HCT116 (cell line): ENCODE measurements around the gene NUAK2. TPM values are rescaled to one million over a fixed set of nuclear protein-coding genes. Genes with fewer than 3 reads are reported as not detected.

Source experiments
- ATAC-seq: fragments of 200-7000 bp; cut with Tn5 transposase; 2 replicates; pipeline ENCODE4 v1.9.1; 2020; ENCODE audit warnings: mild to moderate bottlenecking, moderate library complexity
- BruUV-seq: library from RNA; stranded (reverse); fragments of 400-500 nt; replicated peaks from 2 replicates; lab custom pipeline; 2021; lab: Mats Ljungman, UMichigan
- CTCF ChIA-PET: fragments of 300-600 bp; sonication (Branson Sonifier 250); formaldehyde crosslinking; loops from one replicate; lab custom pipeline; 2021; ENCODE audit warnings: antibody characterized with exemption; lab: Charles Lee
- POLR2A ChIA-PET: fragments of 300-600, 350-600 bp; sonication (Branson Sonifier 250); formaldehyde crosslinking; loops from one replicate; lab custom pipeline; 2021; ENCODE audit warnings: antibody characterized with exemption; lab: Charles Lee
- RAD21 ChIA-PET, 2 experiments: fragments of 300-600 bp; sonication (Branson Sonifier 250); formaldehyde crosslinking; loops; one replicate each; lab custom pipeline; 2023; ENCODE audit warnings: low total read pairs in 2 of 2; ENCODE audit not compliant: uncharacterized antibody in 2 of 2, unreplicated experiment in 2 of 2, low non-redundant PET in 1 of 2; lab: Charles Lee
- DNase-seq: peaks from one replicate; pipeline ENCODE4 v3.0.0-alpha.2; 2010; ENCODE audit warnings: low read depth, low spot score
- H2AFZ ChIP-seq: fragments of 200-600 bp; shearing (Covaris generic), sonication (generic); 2 replicates; pipeline ENCODE4 v1.6.1; 2017; ENCODE audit warnings: low read depth, mixed run types, mixed read lengths, antibody characterized with exemption, low read length; ENCODE audit not compliant: poor library complexity, severe bottlenecking
- H3K27ac ChIP-seq: 2 replicates; pipeline ENCODE4 v1.5.1; 2012; ENCODE audit warnings: low read depth, low read length
- H3K27me3 ChIP-seq: fragments of 200-600 bp; sonication (generic); 2 replicates; pipeline ENCODE4 v1.6.1; 2016; ENCODE audit warnings: mixed run types, low read length, mixed read lengths; ENCODE audit not compliant: insufficient read depth
- H3K36me3 ChIP-seq, 2 experiments: fragments of 200-500 bp in 1 of 2; fragments of 200-600 bp in 1 of 2; sonication (Bioruptor generic) in 1 of 2; sonication (generic) in 1 of 2; 2 replicates each; pipeline versions ENCODE4 v1.5.1 to v1.6.1; 2014 to 2016; ENCODE audit warnings: low read length in 2 of 2, inconsistent platforms in 1 of 2, mixed read lengths in 1 of 2, mixed run types in 1 of 2; ENCODE audit not compliant: insufficient read depth in 2 of 2, control insufficient read depth in 1 of 2
- H3K4me1 ChIP-seq, 2 experiments: fragments of 200-600 bp in 1 of 2; sonication (generic) in 1 of 2; 2 replicates each; pipeline versions ENCODE4 v1.5.1 to v1.6.1; 2012 to 2017; ENCODE audit warnings: low read length in 2 of 2, inconsistent platforms in 1 of 2, mild to moderate bottlenecking in 1 of 2, mixed read lengths in 1 of 2, mixed run types in 1 of 2, moderate library complexity in 1 of 2; ENCODE audit not compliant: insufficient read depth in 2 of 2, control insufficient read depth in 1 of 2
- H3K4me2 ChIP-seq: fragments of 200-600 bp; sonication (generic); 2 replicates; pipeline ENCODE4 v1.6.1; 2017; ENCODE audit warnings: mixed run types, low read length, mixed read lengths
- H3K4me3 ChIP-seq, 2 experiments: fragments of 200-600 bp in 1 of 2; sonication (generic) in 1 of 2; replicated peaks in 1 of 2; 2 replicates each; pipeline ENCODE4 v1.5.1; 2011 to 2016; ENCODE audit warnings: low read length in 2 of 2, control low read depth in 1 of 2, low read depth in 1 of 2, mild to moderate bottlenecking in 1 of 2, mixed read lengths in 1 of 2, mixed run types in 1 of 2
- H3K79me2 ChIP-seq: fragments of 200-600 bp; sonication (generic); 2 replicates; pipeline ENCODE4 v1.6.1; 2017; ENCODE audit warnings: mild to moderate bottlenecking, mixed run types, low read length, moderate library complexity, mixed read lengths; ENCODE audit not compliant: insufficient read depth
- H3K9ac ChIP-seq: fragments of 200-600 bp; sonication (generic); 2 replicates; pipeline ENCODE4 v1.6.1; 2016; ENCODE audit warnings: low read length, mixed read lengths
- H3K9me2 ChIP-seq: fragments of 200-600 bp; sonication (generic), shearing (Covaris generic); 2 replicates; pipeline ENCODE4 v1.6.1; 2017; ENCODE audit warnings: mixed run types, mild to moderate bottlenecking, moderate library complexity; ENCODE audit not compliant: insufficient read depth
- H3K9me3 ChIP-seq, 2 experiments: fragments of 200-500 bp in 1 of 2; fragments of 200-600 bp in 1 of 2; sonication (Bioruptor generic) in 1 of 2; sonication (generic) in 1 of 2; 2 replicates each; pipeline ENCODE4 v1.6.1; 2014 to 2017; ENCODE audit warnings: low read length in 2 of 2, mixed read lengths in 2 of 2, inconsistent platforms in 1 of 2, low read depth in 1 of 2, mild to moderate bottlenecking in 1 of 2, mixed run types in 1 of 2, moderate library complexity in 1 of 2; ENCODE audit not compliant: control insufficient read depth in 1 of 2, insufficient read depth in 1 of 2
- H4K20me1 ChIP-seq: fragments of 200-600 bp; sonication (generic), shearing (Covaris generic); 2 replicates; pipeline ENCODE4 v1.6.1; 2017; ENCODE audit warnings: mixed run types, mild to moderate bottlenecking, moderate library complexity; ENCODE audit not compliant: insufficient read depth
- CEBPB ChIP-seq: IDR thresholded peaks from 2 replicates; pipeline ENCODE4 v1.6.1; 2012; ENCODE audit warnings: low read depth
- EGR1 ChIP-seq: IDR thresholded peaks from 2 replicates; pipeline ENCODE4 v1.6.1; 2012; ENCODE audit warnings: low read depth
- ELF1 ChIP-seq: IDR thresholded peaks from 2 replicates; pipeline ENCODE4 v1.6.1; 2012; ENCODE audit warnings: low read depth, borderline replicate concordance
- EZH2 ChIP-seq: fragments of 200-600 bp; sonication (generic); IDR thresholded peaks from 2 replicates; pipeline ENCODE4 v1.6.1; 2017; ENCODE audit warnings: antibody characterized with exemption, mixed run types
- EZH2phosphoT487 ChIP-seq: fragments of 200-600 bp; IDR thresholded peaks from 2 replicates; pipeline ENCODE4 v1.6.1; 2018; ENCODE audit warnings: antibody characterized with exemption, borderline replicate concordance
- FOSL1 ChIP-seq: IDR thresholded peaks from 2 replicates; pipeline ENCODE4 v1.6.1; 2012; ENCODE audit warnings: low read depth
- POLR2A ChIP-seq: IDR thresholded peaks from 2 replicates; pipeline ENCODE4 v1.7.0; 2011; ENCODE audit warnings: borderline replicate concordance; ENCODE audit not compliant: insufficient read depth, insufficient read length; ENCODE audit errors: extremely low read depth
- POLR2AphosphoS5 ChIP-seq: IDR thresholded peaks from 2 replicates; pipeline ENCODE4 v1.6.1; 2011; ENCODE audit warnings: mild to moderate bottlenecking, low read depth, low read length, moderate library complexity
- RAD21 ChIP-seq: IDR thresholded peaks from 2 replicates; pipeline ENCODE4 v1.6.1; 2012; ENCODE audit warnings: low read depth, mild to moderate bottlenecking
- SP1 ChIP-seq: IDR thresholded peaks from 2 replicates; pipeline ENCODE4 v1.6.1; 2012; ENCODE audit warnings: low read depth
- TCF7L2 ChIP-seq: IDR thresholded peaks from 2 replicates; pipeline ENCODE4 v1.7.0; 2011; ENCODE audit warnings: borderline replicate concordance, inconsistent platforms; ENCODE audit not compliant: insufficient read depth, insufficient read length; ENCODE audit errors: extremely low read depth
- ZFX ChIP-seq: fragments of 450-650 bp; IDR thresholded peaks from 2 replicates; pipeline ENCODE4 v1.6.1; 2017
- ZNF274 ChIP-seq: fragments of 200-500 bp; sonication (Bioruptor generic); IDR thresholded peaks from 2 replicates; pipeline ENCODE4 v1.6.1; 2014; ENCODE audit warnings: mild to moderate bottlenecking, low read depth, low read length, inconsistent platforms
- intact Hi-C: fragments of 100-400 bp; cut with micrococcal nuclease; formaldehyde crosslinking; loops from 2 replicates; pipeline ENCODE4 v1.10.0; 2022
- total RNA-seq: library from RNA; stranded (reverse); gene quantifications from one replicate; pipeline ENCODE4 v1.2.1, GENCODE V29; 2021; ENCODE audit not compliant: unreplicated experiment
- TF ChIP-seq, protein P1 (sequence below): IDR thresholded peaks from 2 replicates; pipeline ENCODE4 v1.6.1; 2011; ENCODE audit warnings: mild to moderate bottlenecking, low read length, moderate library complexity; ENCODE audit not compliant: insufficient replicate concordance; ENCODE audit errors: extremely low read depth
- TF ChIP-seq, protein P2 (sequence below): IDR thresholded peaks from 2 replicates; pipeline ENCODE4 v1.6.1; 2012
- TF ChIP-seq, protein P3 (sequence below), 3 experiments: fragments of 200-600 bp in 1 of 3; sonication (generic) in 1 of 3; IDR thresholded peaks in 2 of 3; conservative IDR thresholded peaks in 1 of 3; 2 replicates each; pipeline ENCODE4 v1.5.1; 2012 to 2017; ENCODE audit warnings: low read depth in 2 of 3, low read length in 2 of 3, antibody characterized with exemption in 1 of 3, borderline replicate concordance in 1 of 3, control low read depth in 1 of 3, mild to moderate bottlenecking in 1 of 3, mixed read lengths in 1 of 3, mixed run types in 1 of 3, moderate library complexity in 1 of 3; ENCODE audit not compliant: insufficient read depth in 1 of 3

NUAK2 gene
- total RNA-seq, 1 experiment from 2014 or later, result 3.0 TPM

DNA sequence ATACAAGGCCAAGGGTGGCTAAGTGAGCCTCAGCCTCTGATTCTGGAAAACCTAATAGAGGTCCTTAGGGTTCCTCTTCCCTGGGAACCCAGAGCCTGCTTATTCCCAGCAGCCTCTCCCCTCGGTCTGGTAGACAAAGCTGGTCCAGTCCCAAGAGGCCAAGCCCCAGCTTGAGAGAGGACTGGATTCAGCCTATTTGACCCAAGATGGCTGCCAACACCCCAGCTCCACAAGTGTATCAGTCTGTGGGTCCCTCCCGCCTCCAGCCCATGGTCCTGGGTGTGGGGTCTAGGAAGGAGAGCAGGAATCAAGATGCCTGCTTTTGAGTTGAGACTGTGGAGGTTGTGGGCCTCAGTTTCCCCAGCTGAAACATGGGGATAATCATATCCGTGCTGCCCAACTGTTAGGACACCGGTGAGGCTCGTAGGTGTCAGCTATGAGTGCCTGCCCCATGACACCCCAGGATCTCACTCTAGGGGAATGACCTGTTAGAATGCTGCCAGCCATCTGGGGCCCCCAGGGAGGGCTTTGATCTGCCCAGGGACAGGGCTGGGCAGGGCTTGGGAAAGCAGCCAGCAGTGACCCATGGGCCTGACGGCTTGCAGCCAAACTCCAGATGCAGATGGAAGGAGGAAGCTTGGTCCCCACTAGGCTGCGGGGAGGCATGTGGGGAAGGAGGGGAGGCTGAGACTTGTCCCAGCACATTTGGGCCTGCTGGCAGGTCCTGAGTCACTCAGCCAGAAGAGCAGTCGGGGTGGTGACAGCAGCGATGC lies 45.4 kb downstream of the NUAK2 start:
- Histone ChIP-seq H3K9me3 (no peaks in the 10 kb centered on the region), H4K20me1 (no peaks in the 10 kb centered on the region), H3K9ac (no peak overlapping the region), H3K79me2 (no peaks in the 10 kb centered on the region), H3K4me1 (peaks cover 7 to 29% of the 10 kb centered on the region in 2 experiments), H3K27ac (no peak overlapping the region), H3K4me3 (no peak overlapping the region), H3K27me3 (no peaks in the 10 kb centered on the region), H3K4me2 (no peak overlapping the region), H3K36me3 (no peaks in the 10 kb centered on the region), H3K9me2 (no peaks in the 10 kb centered on the region), H2AFZ (no peak overlapping the region)
- ChIA-PET POLR2A (interaction anchor here (3.1 kb wide), 1 partner anchor 49 kb away, joined by 16 read pairs; no protein-coding TSS in a partner anchor), RAD21 (interaction anchor here (2.9 to 3.3 kb wide), 2 partner anchors 49 kb away, joined by 57 to 60 read pairs; no protein-coding TSS in a partner anchor), CTCF (interaction anchor here (9.3 kb wide), 1 partner anchor 48 kb away, joined by 397 read pairs; the partner anchor contains the start of gene NUAK2)
- ATAC-seq (no peak), DNase-seq (no peak)
- intact Hi-C loops, result loop anchor here (10.0 kb wide), 2 partner anchors 249 to 359 kb away; partner anchors contain the start of gene ELK4
- TF ChIP-seq FOSL1 (no peak), POLR2AphosphoS5 (no peak), ZNF274 (no peak), ELF1 (no peak), TCF7L2 (no peak), ZFX (no peak), RAD21 (no peak), EZH2phosphoT487 (no peak), SP1 (no peak), POLR2A (no peak), EGR1 (no peak), EZH2 (no peak), CEBPB (no peak)
- TF ChIP-seq, protein P1, sequence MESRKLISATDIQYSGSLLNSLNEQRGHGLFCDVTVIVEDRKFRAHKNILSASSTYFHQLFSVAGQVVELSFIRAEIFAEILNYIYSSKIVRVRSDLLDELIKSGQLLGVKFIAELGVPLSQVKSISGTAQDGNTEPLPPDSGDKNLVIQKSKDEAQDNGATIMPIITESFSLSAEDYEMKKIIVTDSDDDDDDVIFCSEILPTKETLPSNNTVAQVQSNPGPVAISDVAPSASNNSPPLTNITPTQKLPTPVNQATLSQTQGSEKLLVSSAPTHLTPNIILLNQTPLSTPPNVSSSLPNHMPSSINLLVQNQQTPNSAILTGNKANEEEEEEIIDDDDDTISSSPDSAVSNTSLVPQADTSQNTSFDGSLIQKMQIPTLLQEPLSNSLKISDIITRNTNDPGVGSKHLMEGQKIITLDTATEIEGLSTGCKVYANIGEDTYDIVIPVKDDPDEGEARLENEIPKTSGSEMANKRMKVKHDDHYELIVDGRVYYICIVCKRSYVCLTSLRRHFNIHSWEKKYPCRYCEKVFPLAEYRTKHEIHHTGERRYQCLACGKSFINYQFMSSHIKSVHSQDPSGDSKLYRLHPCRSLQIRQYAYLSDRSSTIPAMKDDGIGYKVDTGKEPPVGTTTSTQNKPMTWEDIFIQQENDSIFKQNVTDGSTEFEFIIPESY, result no peak
- TF ChIP-seq, protein P2, sequence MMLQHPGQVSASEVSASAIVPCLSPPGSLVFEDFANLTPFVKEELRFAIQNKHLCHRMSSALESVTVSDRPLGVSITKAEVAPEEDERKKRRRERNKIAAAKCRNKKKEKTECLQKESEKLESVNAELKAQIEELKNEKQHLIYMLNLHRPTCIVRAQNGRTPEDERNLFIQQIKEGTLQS, result no peak
- TF ChIP-seq, protein P3, sequence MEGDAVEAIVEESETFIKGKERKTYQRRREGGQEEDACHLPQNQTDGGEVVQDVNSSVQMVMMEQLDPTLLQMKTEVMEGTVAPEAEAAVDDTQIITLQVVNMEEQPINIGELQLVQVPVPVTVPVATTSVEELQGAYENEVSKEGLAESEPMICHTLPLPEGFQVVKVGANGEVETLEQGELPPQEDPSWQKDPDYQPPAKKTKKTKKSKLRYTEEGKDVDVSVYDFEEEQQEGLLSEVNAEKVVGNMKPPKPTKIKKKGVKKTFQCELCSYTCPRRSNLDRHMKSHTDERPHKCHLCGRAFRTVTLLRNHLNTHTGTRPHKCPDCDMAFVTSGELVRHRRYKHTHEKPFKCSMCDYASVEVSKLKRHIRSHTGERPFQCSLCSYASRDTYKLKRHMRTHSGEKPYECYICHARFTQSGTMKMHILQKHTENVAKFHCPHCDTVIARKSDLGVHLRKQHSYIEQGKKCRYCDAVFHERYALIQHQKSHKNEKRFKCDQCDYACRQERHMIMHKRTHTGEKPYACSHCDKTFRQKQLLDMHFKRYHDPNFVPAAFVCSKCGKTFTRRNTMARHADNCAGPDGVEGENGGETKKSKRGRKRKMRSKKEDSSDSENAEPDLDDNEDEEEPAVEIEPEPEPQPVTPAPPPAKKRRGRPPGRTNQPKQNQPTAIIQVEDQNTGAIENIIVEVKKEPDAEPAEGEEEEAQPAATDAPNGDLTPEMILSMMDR (IDR thresholded peaks at IDR 0.05 in 2 of 3, conservative IDR thresholded peaks at IDR 0.05 in 1 of 3; ENCODE audit: borderline replicate concordance in 1 of 3, insufficient read depth in 1 of 3, low read depth in 2 of 3, low read length in 2 of 3), result no peak
- BruUV-seq, result no TSS peak
